Gastrocnemius medialis (tissue), 4 donors: ENCODE results near the gene NPAS2.

Experiments used
- CTCF ChIP-seq, 5 experiments: fragments of 450-650 bp in 3 of 5; fragments of 200-600 bp in 2 of 5; sonication (generic) in 2 of 5; IDR thresholded peaks in 4 of 5; conservative IDR thresholded peaks in 1 of 5; 1 replicate in 4 of 5; 2 replicates in 1 of 5; pipeline ENCODE4 v1.5.1; 2016 to 2019; ENCODE audit warnings: antibody characterized with exemption in 5 of 5, mild to moderate bottlenecking in 3 of 5, moderate library complexity in 3 of 5
- POLR2A ChIP-seq, 2 donors: fragments of 450-650 bp; IDR thresholded peaks; one replicate each; pipeline ENCODE4 v1.6.1; 2017; ENCODE audit warnings: antibody characterized with exemption in 2 of 2, mild to moderate bottlenecking in 2 of 2, moderate library complexity in 2 of 2

GRCh38 chr2:100786297-100786658 lies 33.7 kb upstream of the NPAS2 start:
- no peak for TF ChIP-seq POLR2A (IDR thresholded peaks at IDR 0.05)
- TF ChIP-seq CTCF (IDR thresholded peaks at IDR 0.05 in 4 of 5, conservative IDR thresholded peaks at IDR 0.05 in 1 of 5), result no peak
